ENCODE data around the gene E4F1.

- TF ChIP-seq ESRRA (CRISPR knock-in tag; IDR thresholded peaks at IDR 0.05; ENCODE audit: low read depth) (no peak), ZNF501 (CRISPR knock-in tag; IDR thresholded peaks at IDR 0.05) (no peak), FOXA3 (CRISPR knock-in tag; IDR thresholded peaks at IDR 0.05) (no peak)
Observed at GRCh38 chr16:2276368-2277195, 53.2 kb downstream of the E4F1 start.
